Measurements from ENCODE around the gene NHSL1. TPM values are rescaled to one million over a fixed set of nuclear protein-coding genes. Genes with fewer than 3 reads are reported as not detected.

NHSL1 gene
- total RNA-seq, 4 donors from 2014 or later: 73.2 to 117 (median 98.0) TPM

DNA sequence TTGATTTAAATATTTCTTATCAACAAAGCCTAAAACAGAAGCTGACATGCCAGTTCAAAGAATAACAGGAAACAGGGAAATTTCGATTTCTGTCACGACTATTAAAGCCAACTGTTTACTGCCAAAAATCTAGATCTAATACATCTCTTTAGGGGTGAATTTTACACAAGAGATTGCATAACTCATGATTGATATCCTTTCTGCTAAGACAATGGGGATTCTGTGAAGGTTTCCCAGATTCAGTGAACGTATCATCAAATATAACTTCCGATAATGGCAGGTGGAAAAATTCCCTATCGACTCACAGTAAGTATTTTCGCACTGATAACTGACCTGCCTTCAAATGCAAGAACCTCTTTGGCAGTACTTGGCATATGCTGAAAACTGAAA is 42.9 kb downstream of the NHSL1 start:
- Histone ChIP-seq H3K36me3 (no peaks in the 10 kb centered on the region), H3K9me3 (no peaks in the 10 kb centered on the region), H3K4me1 (peaks cover 0 to 26% (median 11%) of the 10 kb centered on the region in 4 donors), H3K27ac (peak overlapping the region; percentile 48 to 76 (median 66)), H3K27me3 (no peaks in the 10 kb centered on the region), H3K4me3 (no peak overlapping the region)
- in situ Hi-C loops (cut with MboI; ENCODE audit: low pct_ligation_motif_present in 1 of 4, low pct_unique_long_range_greater_than_20kb in 1 of 4, low sequenced_read_pairs in 3 of 4) (no loop called here), intact Hi-C loops (cut with DNase I; ENCODE audit: low total_unique reads) (no loop called here)
- TF ChIP-seq, protein P1, sequence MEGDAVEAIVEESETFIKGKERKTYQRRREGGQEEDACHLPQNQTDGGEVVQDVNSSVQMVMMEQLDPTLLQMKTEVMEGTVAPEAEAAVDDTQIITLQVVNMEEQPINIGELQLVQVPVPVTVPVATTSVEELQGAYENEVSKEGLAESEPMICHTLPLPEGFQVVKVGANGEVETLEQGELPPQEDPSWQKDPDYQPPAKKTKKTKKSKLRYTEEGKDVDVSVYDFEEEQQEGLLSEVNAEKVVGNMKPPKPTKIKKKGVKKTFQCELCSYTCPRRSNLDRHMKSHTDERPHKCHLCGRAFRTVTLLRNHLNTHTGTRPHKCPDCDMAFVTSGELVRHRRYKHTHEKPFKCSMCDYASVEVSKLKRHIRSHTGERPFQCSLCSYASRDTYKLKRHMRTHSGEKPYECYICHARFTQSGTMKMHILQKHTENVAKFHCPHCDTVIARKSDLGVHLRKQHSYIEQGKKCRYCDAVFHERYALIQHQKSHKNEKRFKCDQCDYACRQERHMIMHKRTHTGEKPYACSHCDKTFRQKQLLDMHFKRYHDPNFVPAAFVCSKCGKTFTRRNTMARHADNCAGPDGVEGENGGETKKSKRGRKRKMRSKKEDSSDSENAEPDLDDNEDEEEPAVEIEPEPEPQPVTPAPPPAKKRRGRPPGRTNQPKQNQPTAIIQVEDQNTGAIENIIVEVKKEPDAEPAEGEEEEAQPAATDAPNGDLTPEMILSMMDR (IDR thresholded peaks at IDR 0.05): no peak
- no peak for TF ChIP-seq POLR2A (IDR thresholded peaks at IDR 0.05)
- TF ChIP-seq EP300 (IDR thresholded peaks at IDR 0.05; ENCODE audit: low read depth): no peak
- TF ChIP-seq POLR2AphosphoS5 (IDR thresholded peaks at IDR 0.05): no peak
- WGBS, 2 donors (ENCODE audit: low coverage in 1 of 2): 28 to 43% methylated on average over 6 of the region's 6 CpGs
- no peak for DNase-seq

GRCh38 chr6:138455746-138456400 is 43.4 kb downstream of the NHSL1 start:
- DNase-seq: no peak
- intact Hi-C loops (cut with DNase I; ENCODE audit: low total_unique reads) (no loop called here), in situ Hi-C loops (cut with MboI; ENCODE audit: low pct_ligation_motif_present in 1 of 4, low pct_unique_long_range_greater_than_20kb in 1 of 4, low sequenced_read_pairs in 3 of 4) (no loop called here)
- Histone ChIP-seq H3K27ac (peak overlapping the region; percentile 48 to 76 (median 66)), H3K4me1 (peaks cover 0 to 26% (median 11%) of the 10 kb centered on the region in 4 donors), H3K4me3 (peak overlapping the region in 2 of 4 donors; percentile 7), H3K27me3 (no peaks in the 10 kb centered on the region), H3K9me3 (no peaks in the 10 kb centered on the region), H3K36me3 (no peaks in the 10 kb centered on the region)
- 29 to 30% methylated on average over 4 to 7 of the region's 7 CpGs for WGBS, 2 donors (ENCODE audit: low coverage in 1 of 2)
- no peak for TF ChIP-seq POLR2A (IDR thresholded peaks at IDR 0.05)
- TF ChIP-seq POLR2AphosphoS5 (IDR thresholded peaks at IDR 0.05): no peak
- TF ChIP-seq, protein P1 (IDR thresholded peaks at IDR 0.05): no peak
- TF ChIP-seq EP300 (IDR thresholded peaks at IDR 0.05; ENCODE audit: low read depth): no peak

DNA sequence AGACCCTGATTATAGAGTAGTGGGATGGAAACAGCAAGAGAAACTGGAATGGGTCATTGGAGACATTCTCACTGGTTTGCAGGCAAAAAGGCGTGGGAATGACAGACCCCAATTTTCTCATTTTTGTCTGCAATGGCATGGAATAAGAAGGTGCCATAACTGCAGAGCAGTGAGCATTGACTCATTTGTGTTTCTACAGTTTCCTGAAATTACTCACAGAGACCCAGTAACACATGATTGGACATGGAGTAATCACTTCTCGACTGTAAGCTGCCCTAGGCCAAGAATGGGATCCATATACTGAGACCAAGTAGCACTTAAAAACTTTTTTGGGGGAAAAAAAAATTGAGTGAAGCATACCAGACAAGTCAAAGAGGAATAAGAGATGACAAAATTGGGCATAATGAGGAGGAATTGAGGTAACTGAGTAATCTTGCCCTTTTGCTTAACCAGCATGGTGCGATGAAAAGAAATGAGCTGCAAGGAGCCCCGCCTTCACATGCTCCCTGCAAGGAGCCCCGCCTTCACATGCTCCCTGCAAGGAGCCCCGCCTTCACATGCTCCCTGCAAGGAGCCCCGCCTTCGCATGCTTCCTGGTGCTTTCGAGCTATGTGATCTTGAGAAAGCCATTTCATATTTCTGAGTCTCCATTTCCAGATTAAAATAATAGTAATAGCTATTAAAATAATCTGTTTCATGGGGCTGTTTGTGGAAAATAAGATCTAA is 44.1 kb downstream of the NHSL1 start:
- intact Hi-C loops (cut with DNase I; ENCODE audit: low total_unique reads) (no loop called here), in situ Hi-C loops (cut with MboI; ENCODE audit: low pct_ligation_motif_present in 1 of 4, low pct_unique_long_range_greater_than_20kb in 1 of 4, low sequenced_read_pairs in 3 of 4) (no loop called here)
- H3K27me3 ChIP-seq: no peaks in the 10 kb centered on the region
- peak overlapping the region in 2 of 4 donors; percentile 7 for H3K4me3 ChIP-seq
- peak; percentile 85 for DNase-seq
- WGBS, 2 donors (ENCODE audit: low coverage in 1 of 2): 52% methylated on average over 4 to 9 of the region's 9 CpGs
- peaks cover 0 to 26% (median 11%) of the 10 kb centered on the region in 4 donors for H3K4me1 ChIP-seq
- H3K36me3 ChIP-seq: no peaks in the 10 kb centered on the region
- H3K27ac ChIP-seq: peak overlapping the region; percentile 48 to 76 (median 66)
- TF ChIP-seq POLR2A (IDR thresholded peaks at IDR 0.05) (no peak), EP300 (IDR thresholded peaks at IDR 0.05; ENCODE audit: low read depth) (no peak), POLR2AphosphoS5 (IDR thresholded peaks at IDR 0.05) (no peak)
- TF ChIP-seq, protein P1 (IDR thresholded peaks at IDR 0.05): no peak
- H3K9me3 ChIP-seq: no peaks in the 10 kb centered on the region

- intact Hi-C loops (cut with DNase I; ENCODE audit: low total_unique reads): no loop called here
- no peak overlapping the region for H3K4me3 ChIP-seq
These were observed 48.3 kb downstream of the NHSL1 start for GRCh38 chr6:138451043-138451442.

More at GRCh38 chr6:138451043-138451442, 48.3 kb downstream of the NHSL1 start:
- Histone ChIP-seq H3K9me3 (no peaks in the 10 kb centered on the region), H3K4me1 (peaks cover 0 to 14% (median 6%) of the 10 kb centered on the region in 4 donors), H3K27me3 (no peaks in the 10 kb centered on the region), H3K36me3 (no peaks in the 10 kb centered on the region), H3K27ac (no peak overlapping the region)
- no peak for TF ChIP-seq POLR2AphosphoS5 (IDR thresholded peaks at IDR 0.05)
- TF ChIP-seq, protein P1 (IDR thresholded peaks at IDR 0.05): no peak
- TF ChIP-seq POLR2A (IDR thresholded peaks at IDR 0.05): no peak
- TF ChIP-seq EP300 (IDR thresholded peaks at IDR 0.05; ENCODE audit: low read depth): no peak
- no peak for DNase-seq
- in situ Hi-C loops (cut with MboI; ENCODE audit: low pct_ligation_motif_present in 1 of 4, low pct_unique_long_range_greater_than_20kb in 1 of 4, low sequenced_read_pairs in 3 of 4): no loop called here
- WGBS, 2 donors (ENCODE audit: low coverage in 1 of 2): 95 to 97% methylated on average over 3 of the region's 3 CpGs

All from transverse colon (tissue), 4 donors.